ENCODE data around the gene GRB7.
"Not testable (repeated sequence)": the region's sequence is repeated elsewhere in the genome, so short reads cannot be mapped to it uniquely, and the experiment has no call there.

Gene GRB7

DNA sequence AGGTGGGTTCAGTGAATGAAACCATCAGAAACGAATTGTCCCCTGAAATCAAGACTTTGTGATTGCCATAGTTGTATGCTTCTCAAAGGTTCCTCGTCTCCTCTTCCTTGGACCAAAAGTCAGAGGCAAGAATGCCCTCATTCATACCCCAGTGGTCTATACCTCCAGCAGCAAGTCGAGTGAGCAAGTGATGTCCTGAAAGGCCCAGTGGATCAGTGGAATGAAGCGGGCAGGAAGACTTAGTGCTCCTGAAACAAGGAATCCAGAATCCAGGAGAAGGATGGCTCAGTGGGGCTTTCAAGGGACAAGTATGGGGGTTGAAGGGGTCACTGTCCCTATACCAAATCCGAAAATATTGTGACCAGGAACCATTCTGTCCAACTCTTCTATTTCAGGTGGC, 43.1 kb upstream of the GRB7 start:
- Histone ChIP-seq H3K9ac (ENCODE audit: low read length) (no peak overlapping the region), H4K20me1 (ENCODE audit: low read depth, low read length) (no peaks in the 10 kb centered on the region), H3K9me2 (replicated peaks; ENCODE audit: insufficient read depth, low read length) (no peaks in the 10 kb centered on the region), H3K36me3 (ENCODE audit: low read length) (no peaks in the 10 kb centered on the region), H3K27ac (ENCODE audit: low read depth, low read length) (no peak overlapping the region), H3K4me2 (ENCODE audit: low read depth, low read length, poor library complexity, severe bottlenecking) (no peak overlapping the region), H3K9me3 (ENCODE audit: insufficient read depth, low read length) (no peaks in the 10 kb centered on the region), H3K27me3 (ENCODE audit: low read length) (no peaks in the 10 kb centered on the region), H3F3A (ENCODE audit: insufficient read depth) (no peaks in the 10 kb centered on the region), H2AFZ (ENCODE audit: low read depth, low read length, severe bottlenecking) (no peak overlapping the region), H3K4me3 (ENCODE audit: insufficient read depth, low read length, poor library complexity, severe bottlenecking) (no peak overlapping the region), H3K79me2 (ENCODE audit: insufficient read depth, low read length) (no peaks in the 10 kb centered on the region)
- TF ChIP-seq, protein P1, sequence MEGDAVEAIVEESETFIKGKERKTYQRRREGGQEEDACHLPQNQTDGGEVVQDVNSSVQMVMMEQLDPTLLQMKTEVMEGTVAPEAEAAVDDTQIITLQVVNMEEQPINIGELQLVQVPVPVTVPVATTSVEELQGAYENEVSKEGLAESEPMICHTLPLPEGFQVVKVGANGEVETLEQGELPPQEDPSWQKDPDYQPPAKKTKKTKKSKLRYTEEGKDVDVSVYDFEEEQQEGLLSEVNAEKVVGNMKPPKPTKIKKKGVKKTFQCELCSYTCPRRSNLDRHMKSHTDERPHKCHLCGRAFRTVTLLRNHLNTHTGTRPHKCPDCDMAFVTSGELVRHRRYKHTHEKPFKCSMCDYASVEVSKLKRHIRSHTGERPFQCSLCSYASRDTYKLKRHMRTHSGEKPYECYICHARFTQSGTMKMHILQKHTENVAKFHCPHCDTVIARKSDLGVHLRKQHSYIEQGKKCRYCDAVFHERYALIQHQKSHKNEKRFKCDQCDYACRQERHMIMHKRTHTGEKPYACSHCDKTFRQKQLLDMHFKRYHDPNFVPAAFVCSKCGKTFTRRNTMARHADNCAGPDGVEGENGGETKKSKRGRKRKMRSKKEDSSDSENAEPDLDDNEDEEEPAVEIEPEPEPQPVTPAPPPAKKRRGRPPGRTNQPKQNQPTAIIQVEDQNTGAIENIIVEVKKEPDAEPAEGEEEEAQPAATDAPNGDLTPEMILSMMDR (IDR thresholded peaks at IDR 0.05; ENCODE audit: insufficient read depth, low read length, poor library complexity, severe bottlenecking), result no peak
- no peak for TF ChIP-seq EZH2phosphoT487 (conservative IDR thresholded peaks at IDR 0.05; ENCODE audit: low read length)

DNA sequence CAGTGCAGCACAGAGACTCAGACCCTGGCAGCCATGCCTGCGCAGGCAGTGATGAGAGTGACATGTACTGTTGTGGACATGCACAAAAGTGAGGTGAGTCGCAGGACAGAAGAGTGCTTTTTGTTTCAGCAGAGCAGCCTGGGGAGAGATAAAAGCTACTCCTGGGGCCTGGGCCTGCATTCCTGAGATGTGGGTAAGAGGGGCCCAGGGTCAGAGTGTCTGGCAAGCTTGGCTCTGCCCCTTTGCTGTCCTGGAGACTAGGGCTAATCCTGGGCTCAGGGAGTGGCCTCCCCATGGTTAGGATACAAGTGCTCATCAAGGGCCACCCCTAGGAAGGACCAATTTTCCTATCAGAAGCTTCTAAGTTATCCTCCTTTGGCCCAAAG, 42.7 kb upstream of the GRB7 start:
- no peak overlapping the region for H3K4me3 ChIP-seq (ENCODE audit: insufficient read depth, low read length, poor library complexity, severe bottlenecking)
- no peak overlapping the region for H3K4me2 ChIP-seq (ENCODE audit: low read depth, low read length, poor library complexity, severe bottlenecking)
- no peak overlapping the region for H2AFZ ChIP-seq (ENCODE audit: low read depth, low read length, severe bottlenecking)
- H3K27ac ChIP-seq (ENCODE audit: low read depth, low read length), result no peak overlapping the region
- H3K27me3 ChIP-seq (ENCODE audit: low read length), result no peaks in the 10 kb centered on the region
- TF ChIP-seq EZH2phosphoT487 (conservative IDR thresholded peaks at IDR 0.05; ENCODE audit: low read length), result no peak
- TF ChIP-seq, protein P1 (IDR thresholded peaks at IDR 0.05; ENCODE audit: insufficient read depth, low read length, poor library complexity, severe bottlenecking), result no peak
- H3K9me2 ChIP-seq (replicated peaks; ENCODE audit: insufficient read depth, low read length), result no peaks in the 10 kb centered on the region
- H3K9ac ChIP-seq (ENCODE audit: low read length), result no peak overlapping the region
- H3K9me3 ChIP-seq (ENCODE audit: insufficient read depth, low read length), result no peaks in the 10 kb centered on the region
- no peaks in the 10 kb centered on the region for H3F3A ChIP-seq (ENCODE audit: insufficient read depth)
- no peaks in the 10 kb centered on the region for H4K20me1 ChIP-seq (ENCODE audit: low read depth, low read length)
- no peaks in the 10 kb centered on the region for H3K36me3 ChIP-seq (ENCODE audit: low read length)
- H3K79me2 ChIP-seq (ENCODE audit: insufficient read depth, low read length), result no peaks in the 10 kb centered on the region

DNA sequence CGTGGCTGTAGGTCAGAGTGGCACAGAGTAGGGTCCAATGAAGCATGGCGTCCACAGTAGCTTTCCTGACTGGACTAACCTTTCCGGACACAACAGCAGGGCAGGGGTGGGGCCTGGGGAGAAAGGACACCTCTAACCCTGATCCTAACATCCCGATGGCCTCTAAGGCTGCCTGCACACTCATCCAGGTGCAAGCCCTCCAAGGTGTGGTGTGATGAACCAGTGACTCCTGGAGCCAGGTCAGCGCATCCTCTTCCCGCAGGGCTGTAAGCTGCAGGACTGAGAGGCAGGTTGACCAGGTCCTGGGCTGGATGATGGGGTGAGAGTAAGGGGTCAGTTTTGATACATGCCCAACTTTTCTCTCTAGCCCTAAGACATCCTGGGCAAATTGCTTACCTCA, 41.0 kb upstream of the GRB7 start:
- no peak overlapping the region for H3K9ac ChIP-seq (ENCODE audit: low read length)
- no peaks in the 10 kb centered on the region for H3K79me2 ChIP-seq (ENCODE audit: insufficient read depth, low read length)
- H3K9me2 ChIP-seq (replicated peaks; ENCODE audit: insufficient read depth, low read length), result no peaks in the 10 kb centered on the region
- H3K4me3 ChIP-seq (ENCODE audit: insufficient read depth, low read length, poor library complexity, severe bottlenecking), result no peak overlapping the region
- H3K27me3 ChIP-seq (ENCODE audit: low read length), result no peaks in the 10 kb centered on the region
- H2AFZ ChIP-seq (ENCODE audit: low read depth, low read length, severe bottlenecking), result no peak overlapping the region
- H3K9me3 ChIP-seq (ENCODE audit: insufficient read depth, low read length), result no peaks in the 10 kb centered on the region
- no peak overlapping the region for H3K27ac ChIP-seq (ENCODE audit: low read depth, low read length)
- no peak overlapping the region for H3K4me2 ChIP-seq (ENCODE audit: low read depth, low read length, poor library complexity, severe bottlenecking)
- no peaks in the 10 kb centered on the region for H4K20me1 ChIP-seq (ENCODE audit: low read depth, low read length)
- TF ChIP-seq, protein P1 (IDR thresholded peaks at IDR 0.05; ENCODE audit: insufficient read depth, low read length, poor library complexity, severe bottlenecking), result no peak
- TF ChIP-seq EZH2phosphoT487 (conservative IDR thresholded peaks at IDR 0.05; ENCODE audit: low read length), result no peak
- H3K36me3 ChIP-seq (ENCODE audit: low read length), result no peaks in the 10 kb centered on the region
- H3F3A ChIP-seq (ENCODE audit: insufficient read depth), result no peaks in the 10 kb centered on the region

DNA sequence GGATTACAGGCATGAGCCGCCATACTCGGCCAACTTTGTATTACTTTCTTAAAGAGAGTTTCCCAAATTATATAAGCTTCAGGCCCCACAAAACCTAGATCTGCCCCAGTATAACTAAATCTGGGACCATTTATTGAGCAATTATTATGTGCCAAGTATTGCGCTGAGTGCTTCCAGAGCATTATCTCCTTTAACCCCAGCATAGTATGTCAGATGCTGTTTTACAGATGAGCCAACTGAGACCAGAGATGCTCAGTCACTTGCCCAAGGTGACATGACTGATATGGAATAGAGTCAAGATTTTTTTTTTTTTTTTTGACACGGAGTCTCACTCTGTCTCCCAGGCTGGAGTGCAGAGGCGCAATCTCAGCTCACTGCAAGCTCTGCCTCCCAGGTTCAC, 39.8 kb upstream of the GRB7 start:
- Histone ChIP-seq H2AFZ (ENCODE audit: low read depth, low read length, severe bottlenecking) (no peak overlapping the region), H3F3A (ENCODE audit: insufficient read depth) (no peaks in the 10 kb centered on the region), H4K20me1 (ENCODE audit: low read depth, low read length) (no peaks in the 10 kb centered on the region), H3K9ac (ENCODE audit: low read length) (no peak overlapping the region), H3K27ac (ENCODE audit: low read depth, low read length) (no peak overlapping the region), H3K36me3 (ENCODE audit: low read length) (no peaks in the 10 kb centered on the region), H3K4me2 (ENCODE audit: low read depth, low read length, poor library complexity, severe bottlenecking) (no peak overlapping the region), H3K9me3 (ENCODE audit: insufficient read depth, low read length) (no peaks in the 10 kb centered on the region), H3K4me3 (ENCODE audit: insufficient read depth, low read length, poor library complexity, severe bottlenecking) (no peak overlapping the region), H3K79me2 (ENCODE audit: insufficient read depth, low read length) (no peaks in the 10 kb centered on the region), H3K27me3 (ENCODE audit: low read length) (no peaks in the 10 kb centered on the region), H3K9me2 (replicated peaks; ENCODE audit: insufficient read depth, low read length) (no peaks in the 10 kb centered on the region)
- no peak for TF ChIP-seq EZH2phosphoT487 (conservative IDR thresholded peaks at IDR 0.05; ENCODE audit: low read length)
- TF ChIP-seq, protein P1 (IDR thresholded peaks at IDR 0.05; ENCODE audit: insufficient read depth, low read length, poor library complexity, severe bottlenecking), result no peak

DNA sequence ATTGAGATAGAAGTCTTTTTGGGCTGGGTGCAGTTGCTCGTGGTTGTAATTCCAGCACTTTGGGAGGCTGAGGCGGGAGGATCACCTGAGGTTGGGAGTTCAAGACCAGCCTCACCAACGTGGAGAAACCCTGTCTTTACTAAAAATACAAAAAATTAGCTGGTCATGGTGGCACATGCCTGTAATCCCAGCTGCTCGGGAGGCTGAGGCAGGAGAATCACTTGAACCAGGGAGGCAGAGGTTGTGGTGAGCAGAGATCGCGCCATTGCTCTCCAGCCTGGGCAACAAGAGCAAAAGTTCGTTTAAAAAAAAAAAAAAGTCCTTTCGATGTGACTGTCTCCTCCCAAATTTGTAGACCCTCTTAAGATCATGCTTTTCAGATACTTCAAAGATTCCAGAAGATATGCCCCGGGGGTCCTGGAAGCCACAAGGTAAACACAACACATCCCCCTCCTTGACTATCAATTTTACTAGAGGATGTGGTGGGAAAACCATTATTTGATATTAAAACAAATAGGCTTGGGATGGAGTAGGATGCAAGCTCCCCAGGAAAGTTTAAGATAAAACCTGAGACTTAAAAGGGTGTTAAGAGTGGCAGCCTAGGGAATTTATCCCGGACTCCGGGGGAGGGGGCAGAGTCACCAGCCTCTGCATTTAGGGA, 38.5 kb upstream of the GRB7 start:
- H3K36me3 ChIP-seq (ENCODE audit: low read length); H3K4me3 ChIP-seq (ENCODE audit: insufficient read depth, low read length, poor library complexity, severe bottlenecking); H3K9me3 ChIP-seq (ENCODE audit: insufficient read depth, low read length); H3F3A ChIP-seq (ENCODE audit: insufficient read depth); H3K9ac ChIP-seq (ENCODE audit: low read length); H3K9me2 ChIP-seq (replicated peaks; ENCODE audit: insufficient read depth, low read length); H3K27me3 ChIP-seq (ENCODE audit: low read length); H4K20me1 ChIP-seq (ENCODE audit: low read depth, low read length); H3K4me2 ChIP-seq (ENCODE audit: low read depth, low read length, poor library complexity, severe bottlenecking); H3K79me2 ChIP-seq (ENCODE audit: insufficient read depth, low read length); H3K27ac ChIP-seq (ENCODE audit: low read depth, low read length); H2AFZ ChIP-seq (ENCODE audit: low read depth, low read length, severe bottlenecking): not testable (repeated sequence)
